Measurements from ENCODE around the gene OR10A6.

OR10A6 gene

DNA sequence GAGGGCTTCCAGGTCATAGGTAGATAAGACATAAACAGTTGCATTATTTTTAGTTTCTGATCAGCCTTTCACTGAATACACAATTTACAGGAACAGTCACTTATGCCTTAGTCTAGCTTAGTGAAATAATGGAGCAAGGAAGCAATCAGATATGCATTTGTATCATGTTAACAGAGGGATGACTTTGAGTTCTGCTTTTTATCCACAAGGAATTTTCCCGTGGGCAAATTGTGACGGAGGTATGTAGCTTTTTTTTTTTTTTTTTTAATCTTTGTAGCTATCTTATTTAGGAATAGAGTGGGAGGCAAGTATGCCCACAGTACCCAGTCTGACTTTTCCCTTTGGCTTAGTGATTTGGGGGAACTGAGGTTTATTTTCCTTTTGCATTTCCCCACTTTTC lies 37.6 kb upstream of the OR10A6 start:
- no peak for DNase-seq (ENCODE audit: extremely low read depth, low read depth)
- no peak overlapping the region for H3K4me3 ChIP-seq (replicated peaks; ENCODE audit: low read depth, low read length)
- TF ChIP-seq, protein P1, sequence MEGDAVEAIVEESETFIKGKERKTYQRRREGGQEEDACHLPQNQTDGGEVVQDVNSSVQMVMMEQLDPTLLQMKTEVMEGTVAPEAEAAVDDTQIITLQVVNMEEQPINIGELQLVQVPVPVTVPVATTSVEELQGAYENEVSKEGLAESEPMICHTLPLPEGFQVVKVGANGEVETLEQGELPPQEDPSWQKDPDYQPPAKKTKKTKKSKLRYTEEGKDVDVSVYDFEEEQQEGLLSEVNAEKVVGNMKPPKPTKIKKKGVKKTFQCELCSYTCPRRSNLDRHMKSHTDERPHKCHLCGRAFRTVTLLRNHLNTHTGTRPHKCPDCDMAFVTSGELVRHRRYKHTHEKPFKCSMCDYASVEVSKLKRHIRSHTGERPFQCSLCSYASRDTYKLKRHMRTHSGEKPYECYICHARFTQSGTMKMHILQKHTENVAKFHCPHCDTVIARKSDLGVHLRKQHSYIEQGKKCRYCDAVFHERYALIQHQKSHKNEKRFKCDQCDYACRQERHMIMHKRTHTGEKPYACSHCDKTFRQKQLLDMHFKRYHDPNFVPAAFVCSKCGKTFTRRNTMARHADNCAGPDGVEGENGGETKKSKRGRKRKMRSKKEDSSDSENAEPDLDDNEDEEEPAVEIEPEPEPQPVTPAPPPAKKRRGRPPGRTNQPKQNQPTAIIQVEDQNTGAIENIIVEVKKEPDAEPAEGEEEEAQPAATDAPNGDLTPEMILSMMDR (IDR thresholded peaks at IDR 0.05; ENCODE audit: low read depth, low read length, missing control alignments), result no peak

DNA sequence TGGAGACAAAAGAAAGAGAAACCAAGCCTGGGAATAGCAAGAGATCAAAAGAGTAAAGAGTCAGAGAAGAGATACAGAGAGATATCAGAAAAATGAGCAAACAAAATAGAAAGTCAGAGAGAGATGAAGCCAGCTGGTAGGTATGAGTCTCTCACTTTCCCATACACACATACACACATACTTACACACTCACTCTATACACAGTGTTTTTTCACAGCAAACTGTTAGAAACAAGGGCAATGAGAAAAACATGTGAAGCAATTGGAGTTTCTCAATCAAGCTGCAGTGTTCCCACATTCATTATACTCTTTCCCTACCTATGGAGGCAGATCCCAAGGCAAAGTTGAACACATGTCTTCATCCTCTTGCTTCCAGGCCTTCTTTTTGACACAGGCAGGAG lies 36.8 kb upstream of the OR10A6 start:
- no peak for DNase-seq (ENCODE audit: extremely low read depth, low read depth)
- TF ChIP-seq, protein P1 (IDR thresholded peaks at IDR 0.05; ENCODE audit: low read depth, low read length, missing control alignments), result no peak
- no peak overlapping the region for H3K4me3 ChIP-seq (replicated peaks; ENCODE audit: low read depth, low read length)

DNA sequence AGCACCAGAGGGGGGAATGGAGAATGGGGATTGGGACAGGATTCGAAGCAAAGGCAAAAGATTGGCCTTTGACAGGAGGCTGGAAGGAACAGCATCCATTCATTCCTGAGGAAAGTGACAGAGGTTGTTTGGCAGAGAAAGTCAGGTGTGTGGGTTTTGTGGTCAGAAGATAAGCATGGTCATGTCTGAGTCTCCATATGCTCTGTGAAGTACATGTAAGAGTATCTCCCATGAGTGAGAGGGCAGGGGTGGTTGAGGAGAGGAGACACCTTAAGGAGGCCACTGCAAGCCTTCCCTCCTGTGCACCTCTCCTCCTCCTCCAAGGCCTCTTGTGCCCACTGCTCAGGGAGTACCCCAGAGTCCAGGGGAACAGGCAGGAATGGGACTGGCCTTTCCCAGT lies 36.0 kb upstream of the OR10A6 start:
- DNase-seq (ENCODE audit: extremely low read depth, low read depth), result no peak
- TF ChIP-seq, protein P1 (IDR thresholded peaks at IDR 0.05; ENCODE audit: low read depth, low read length, missing control alignments), result no peak
- no peak overlapping the region for H3K4me3 ChIP-seq (replicated peaks; ENCODE audit: low read depth, low read length)

DNA sequence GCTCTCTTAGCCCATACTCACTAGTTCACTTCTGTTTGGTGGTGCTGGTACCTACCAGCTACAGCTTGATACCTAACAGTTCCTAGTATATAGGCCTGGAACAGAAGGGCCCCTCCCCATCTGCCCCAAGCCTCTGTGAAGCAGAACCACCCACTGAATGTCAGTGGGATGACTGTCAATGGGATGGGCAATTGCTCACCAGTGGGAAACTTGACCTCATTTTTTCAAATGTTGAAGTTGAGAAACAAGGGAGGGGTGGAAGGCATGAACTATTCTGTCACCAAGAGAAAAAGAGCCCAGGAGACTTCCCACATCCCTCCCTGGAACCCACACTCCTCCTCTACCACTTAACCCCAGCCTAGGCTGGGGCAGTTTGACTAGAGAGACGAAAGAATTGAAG lies 34.3 kb upstream of the OR10A6 start, which contains the start of gene NLRP10:
TSS of gene NLRP10 (minus strand) at position 62 of the 400 bp plus-strand sequence. CDS start 1,952 bp downstream, outside the sequence.
- DNase-seq (ENCODE audit: extremely low read depth, low read depth), result no peak
- TF ChIP-seq, protein P1 (IDR thresholded peaks at IDR 0.05; ENCODE audit: low read depth, low read length, missing control alignments), result no peak
- no peak within 1 kb of the TSS for H3K4me3 ChIP-seq (replicated peaks; ENCODE audit: low read depth, low read length)

DNA sequence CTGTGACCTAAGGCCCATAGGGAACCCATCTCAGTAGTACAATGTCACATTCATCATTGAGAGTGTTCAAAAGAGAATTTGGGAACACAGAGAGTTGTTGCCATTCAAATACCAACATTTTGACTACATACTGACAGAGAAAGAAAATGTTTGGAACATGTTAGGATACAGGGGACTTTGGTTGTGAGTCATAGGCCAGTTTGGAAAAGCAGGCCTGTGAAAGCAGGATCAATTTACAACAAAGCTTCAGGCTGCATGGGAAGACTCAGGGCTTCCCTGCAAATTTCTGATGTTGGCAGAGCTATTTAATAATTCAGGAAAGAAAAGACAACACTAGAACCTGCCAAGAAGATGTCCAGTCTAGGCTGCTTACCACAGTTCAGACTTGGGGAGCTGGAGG lies 33.8 kb upstream of the OR10A6 start:
- TF ChIP-seq, protein P1 (IDR thresholded peaks at IDR 0.05; ENCODE audit: low read depth, low read length, missing control alignments), result no peak
- no peak overlapping the region for H3K4me3 ChIP-seq (replicated peaks; ENCODE audit: low read depth, low read length)
- peak; percentile 22 for DNase-seq (ENCODE audit: extremely low read depth, low read depth)

DNA sequence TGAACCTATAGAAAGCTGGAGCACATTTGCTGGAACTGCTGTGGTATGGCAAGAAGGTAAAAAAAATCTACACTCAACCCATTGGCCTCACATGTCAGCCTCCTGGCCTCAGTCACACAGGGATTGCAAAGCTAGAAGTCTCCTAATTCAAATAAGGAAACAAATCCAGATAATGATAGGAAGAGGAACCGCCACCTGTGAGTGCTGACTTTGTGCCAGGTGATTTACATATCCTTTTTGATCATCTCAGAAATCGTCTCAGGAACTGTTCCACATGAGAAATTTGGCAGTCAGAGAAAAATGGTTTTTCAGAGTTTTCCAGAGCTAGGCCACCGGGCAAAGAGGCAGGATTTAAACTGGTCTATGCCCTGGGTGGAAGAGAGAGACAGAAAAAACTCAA lies 33.2 kb upstream of the OR10A6 start:
- H3K4me3 ChIP-seq (replicated peaks; ENCODE audit: low read depth, low read length), result no peak overlapping the region
- TF ChIP-seq, protein P1 (IDR thresholded peaks at IDR 0.05; ENCODE audit: low read depth, low read length, missing control alignments), result no peak
- DNase-seq (ENCODE audit: extremely low read depth, low read depth), result no peak

DNA sequence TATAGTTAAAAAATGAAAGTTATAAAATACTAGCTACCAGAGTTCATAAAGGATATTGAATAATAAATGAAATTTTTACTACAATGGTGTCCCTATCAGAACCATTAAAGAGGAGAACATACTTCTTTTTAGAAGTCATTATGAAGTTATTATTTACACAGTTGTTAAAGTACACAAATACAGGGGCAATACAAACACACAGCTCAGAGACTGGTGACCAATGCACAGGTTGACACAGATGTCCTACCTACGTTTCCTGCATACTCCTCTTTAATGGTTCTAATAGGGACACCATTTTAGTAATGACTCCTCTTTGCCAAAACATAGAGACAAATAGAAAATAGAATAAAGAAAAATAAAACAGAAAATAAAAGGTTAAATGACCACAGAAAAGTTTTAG lies 24.1 kb upstream of the OR10A6 start:
- DNase-seq (ENCODE audit: extremely low read depth, low read depth), result no peak
- no peak overlapping the region for H3K4me3 ChIP-seq (replicated peaks; ENCODE audit: low read depth, low read length)
- TF ChIP-seq, protein P1 (IDR thresholded peaks at IDR 0.05; ENCODE audit: low read depth, low read length, missing control alignments), result no peak
